GM19468 (cell line): ENCODE measurements around the gene DHX32.

Source experiments
- ATAC-seq: cut with Tn5 transposase; IDR thresholded peaks from one replicate; pipeline ENCODE4 v1.9.1; 2021; ENCODE audit warnings: mild to moderate bottlenecking, moderate library complexity, moderate number of reproducible peaks; ENCODE audit not compliant: unreplicated experiment; ENCODE audit errors: extremely low read depth

DHX32 gene

DNA sequence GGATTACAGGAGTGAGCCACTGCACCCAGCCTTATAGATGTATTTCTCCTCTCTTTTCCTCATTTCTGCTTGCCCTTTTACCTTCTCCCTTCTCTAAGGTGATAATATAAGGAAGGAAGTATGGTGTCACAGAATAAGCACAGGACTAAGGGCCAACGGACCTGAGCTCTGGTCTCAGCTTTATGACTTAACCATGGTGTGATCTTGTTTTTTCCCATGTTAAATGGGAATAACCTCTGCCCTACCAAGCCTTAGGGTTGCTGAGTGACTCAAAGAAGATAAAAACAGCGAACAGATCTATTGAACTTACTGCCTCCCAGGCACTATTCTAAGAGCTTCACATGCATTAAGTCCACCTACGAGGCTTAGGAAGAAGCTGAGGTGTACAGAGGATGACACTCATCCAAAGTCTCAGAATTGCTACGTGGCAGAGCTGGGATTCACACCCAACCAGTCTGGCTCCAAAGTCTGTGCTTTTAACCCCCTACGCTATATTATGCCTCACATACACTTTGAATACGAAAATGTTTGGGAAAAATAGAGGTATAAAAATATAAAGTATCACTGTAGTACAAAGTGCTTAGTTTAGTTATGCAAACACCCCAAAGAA is 63.6 kb downstream of the DHX32 start:
- ATAC-seq: no peak

DNA sequence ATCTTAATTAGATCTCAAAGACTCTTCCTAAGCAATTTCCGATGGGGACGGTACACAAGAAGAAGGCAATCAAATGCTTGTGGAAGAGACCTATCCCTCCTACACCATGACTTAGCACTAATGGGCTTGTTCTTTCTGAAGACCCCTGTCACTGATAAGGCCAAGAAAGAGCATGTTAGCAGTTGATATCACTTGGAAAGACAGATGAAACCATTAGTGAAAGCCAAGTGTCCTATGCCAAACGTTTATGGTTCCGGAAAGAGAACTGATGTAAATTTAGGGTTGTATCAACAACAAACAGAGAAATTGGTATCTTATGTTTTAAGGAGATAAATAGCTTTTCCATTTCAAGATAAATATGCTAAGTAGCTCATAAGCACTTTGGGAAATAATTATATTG is 64.5 kb downstream of the DHX32 start:
- no peak for ATAC-seq

DNA sequence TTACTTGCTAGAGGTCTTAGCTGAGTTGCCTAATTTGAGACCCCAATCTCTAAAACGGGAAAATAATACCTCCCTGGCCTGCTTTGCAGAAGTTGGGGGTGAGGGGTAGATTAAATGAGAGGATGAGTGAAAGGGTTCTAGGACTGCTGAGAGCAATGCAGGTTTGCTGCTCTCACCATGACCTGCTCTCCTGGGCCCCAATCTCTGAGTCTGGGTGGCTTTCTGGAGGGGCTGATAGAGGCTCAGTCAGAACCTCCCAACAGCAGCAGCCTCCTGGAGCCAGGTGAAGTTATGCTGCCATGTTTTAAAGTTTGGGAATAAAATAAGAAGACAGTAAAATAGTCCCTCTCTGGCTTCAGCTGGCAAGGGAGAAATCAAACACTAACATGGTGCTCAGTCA is 65.3 kb downstream of the DHX32 start:
- ATAC-seq: no peak

DNA sequence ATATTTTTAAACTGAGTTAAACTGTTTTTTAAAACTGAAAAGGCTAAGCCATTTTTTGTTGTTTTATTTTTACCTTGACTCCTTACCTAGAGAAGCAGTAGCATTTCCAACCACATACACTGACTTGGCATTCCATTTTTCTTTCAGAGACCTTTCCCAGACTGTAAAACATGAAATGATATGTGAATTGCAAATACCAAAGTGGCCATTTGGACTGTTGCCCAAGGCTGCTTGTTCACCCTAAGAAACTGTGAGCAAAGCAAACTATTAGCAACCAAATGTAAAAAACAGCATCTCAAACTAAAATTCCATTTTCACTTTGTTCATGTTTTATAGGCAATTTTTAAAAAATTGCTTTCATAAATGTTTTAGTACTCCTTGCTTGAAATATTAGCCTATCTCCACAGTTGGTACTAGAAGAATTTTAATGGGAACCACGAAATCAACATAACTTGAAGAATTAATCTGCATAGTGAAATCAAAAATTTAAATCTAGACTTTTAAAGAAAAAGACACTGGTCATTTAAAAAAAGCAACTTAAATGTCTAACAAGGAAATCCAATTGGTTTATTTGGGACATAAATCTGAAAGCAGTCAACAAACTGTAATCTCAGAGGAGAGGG is 68.9 kb downstream of the DHX32 start:
- ATAC-seq: no peak

DNA sequence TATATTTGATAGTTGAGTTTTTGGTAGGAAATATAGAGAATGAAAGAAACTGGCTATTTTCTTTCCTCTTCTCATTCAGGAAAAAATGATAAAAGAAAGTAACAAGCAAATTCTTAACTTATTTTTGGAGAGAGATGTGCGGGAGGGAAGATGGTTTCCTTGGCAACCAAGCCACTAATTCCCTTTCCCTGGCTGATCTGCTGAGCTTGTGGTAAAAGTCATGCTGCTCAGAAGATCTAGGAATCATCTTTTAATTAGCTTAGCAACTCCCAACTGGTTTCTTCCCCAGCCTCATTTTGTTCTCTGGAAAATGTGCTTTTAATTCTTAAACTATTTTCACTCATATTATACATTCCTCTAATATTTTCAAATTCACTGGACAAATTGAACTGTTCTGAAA is 69.8 kb downstream of the DHX32 start:
- ATAC-seq: no peak

DNA sequence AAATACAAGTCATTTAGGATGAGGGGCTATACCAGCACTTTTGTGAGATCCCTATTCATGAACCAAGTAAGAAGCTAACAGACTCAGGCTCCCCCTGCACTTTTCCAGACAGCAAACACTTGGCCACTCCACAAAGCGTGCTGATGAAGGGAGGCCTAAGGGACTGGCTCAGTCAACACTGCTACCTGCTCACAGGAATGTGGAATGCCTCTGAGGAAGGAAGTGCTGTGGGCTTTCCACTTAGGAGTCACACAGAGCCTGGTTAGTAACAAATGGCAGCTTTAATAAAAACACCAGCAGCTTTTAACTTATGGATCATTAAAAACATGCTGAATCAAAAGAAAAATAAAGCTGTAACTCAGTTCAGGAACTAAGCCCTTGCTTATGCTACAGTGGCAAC is 73.0 kb downstream of the DHX32 start:
- ATAC-seq: no peak

DNA sequence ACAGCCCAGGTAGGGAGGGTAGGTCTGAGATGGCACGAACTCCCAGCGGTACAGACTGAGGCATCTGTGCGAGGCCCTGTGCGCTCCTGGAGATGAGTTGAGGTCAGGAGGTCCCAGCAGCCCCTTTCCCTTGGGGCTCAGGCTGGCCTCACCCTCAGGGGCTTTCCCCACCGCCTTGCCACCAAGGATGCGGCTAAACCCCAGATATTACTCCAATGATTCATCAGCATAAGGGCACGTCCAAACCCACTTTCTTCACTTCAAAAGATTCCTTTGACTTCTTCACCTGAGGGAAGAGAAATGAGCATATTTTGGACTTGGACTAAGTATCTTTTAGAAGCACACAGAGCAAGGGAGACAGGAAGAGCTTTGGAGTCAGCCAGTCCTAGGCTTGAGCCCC is 78.4 kb downstream of the DHX32 start:
- no peak for ATAC-seq

DNA sequence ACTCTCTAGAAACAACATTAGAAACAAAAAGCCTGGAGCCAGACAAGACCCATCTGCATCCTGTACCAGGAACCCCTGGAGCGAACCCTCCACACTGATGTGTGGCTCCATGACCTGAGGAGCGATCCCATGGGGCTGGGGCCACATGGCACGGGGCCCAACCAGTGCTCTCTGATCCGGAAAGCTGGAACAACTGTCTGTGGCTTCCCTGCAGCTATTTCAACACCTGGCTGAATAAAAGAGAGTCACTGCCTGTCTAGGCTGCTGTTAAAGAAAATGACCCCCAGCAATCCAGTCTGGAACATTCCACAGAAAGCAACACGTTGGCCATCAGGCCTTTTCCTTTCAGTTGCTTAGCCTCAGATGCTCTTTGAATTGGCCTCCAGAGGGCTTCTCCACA is 79.0 kb downstream of the DHX32 start:
- no peak for ATAC-seq

DNA sequence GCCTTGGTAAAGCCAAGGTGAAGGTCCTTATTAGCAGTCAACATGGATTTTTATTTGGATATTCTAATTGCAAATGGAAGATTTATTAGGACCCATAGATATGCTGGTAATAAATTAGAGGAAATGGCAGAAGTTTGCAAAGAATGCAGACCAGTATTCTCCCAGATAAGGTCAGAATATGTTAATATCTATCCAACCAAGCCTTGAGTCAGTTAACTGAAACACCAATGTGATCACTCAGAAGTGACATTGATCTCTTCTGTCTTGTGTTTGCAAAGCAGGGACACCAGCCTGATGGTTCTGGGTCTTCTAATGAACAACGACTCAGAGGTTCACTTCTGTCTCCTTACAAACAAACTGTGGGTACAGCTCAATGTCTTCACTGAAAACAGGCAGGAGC is 79.5 kb downstream of the DHX32 start:
- ATAC-seq: no peak

DNA sequence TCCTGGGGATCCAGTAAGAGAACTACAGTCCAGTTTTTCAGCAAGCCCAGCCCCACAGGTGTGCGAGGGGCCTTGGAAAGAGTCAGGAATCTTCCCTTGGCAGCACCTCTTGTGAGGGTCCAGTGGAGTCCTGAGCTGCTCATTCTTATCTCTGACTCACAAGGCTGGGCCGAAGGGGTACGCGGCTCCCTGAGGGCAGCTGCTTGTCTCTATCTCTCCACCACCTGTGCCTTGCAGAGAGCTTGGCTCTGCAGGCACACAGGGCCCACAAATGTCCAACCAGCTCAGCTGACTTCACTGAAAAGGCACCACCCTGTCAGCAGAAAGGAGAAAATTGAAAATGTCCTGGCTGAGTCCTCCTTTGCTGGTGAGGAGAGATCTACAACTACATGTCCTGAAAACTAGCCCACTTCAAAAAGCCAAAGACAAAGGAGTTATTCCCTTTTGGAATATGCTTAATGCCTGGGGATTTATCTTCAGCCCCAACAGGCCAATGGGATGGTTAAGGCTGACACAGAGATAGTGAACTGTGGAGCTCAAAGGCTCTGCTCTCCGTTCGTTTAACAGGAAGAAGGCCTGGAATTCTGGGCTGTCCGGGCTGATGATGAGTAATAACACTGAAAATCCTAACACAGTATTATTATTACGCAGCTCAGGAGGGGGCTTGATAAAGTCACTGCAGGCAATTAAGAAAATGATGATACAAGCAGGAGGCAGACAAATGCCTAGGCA is 81.5 kb downstream of the DHX32 start:
- no peak for ATAC-seq

DNA sequence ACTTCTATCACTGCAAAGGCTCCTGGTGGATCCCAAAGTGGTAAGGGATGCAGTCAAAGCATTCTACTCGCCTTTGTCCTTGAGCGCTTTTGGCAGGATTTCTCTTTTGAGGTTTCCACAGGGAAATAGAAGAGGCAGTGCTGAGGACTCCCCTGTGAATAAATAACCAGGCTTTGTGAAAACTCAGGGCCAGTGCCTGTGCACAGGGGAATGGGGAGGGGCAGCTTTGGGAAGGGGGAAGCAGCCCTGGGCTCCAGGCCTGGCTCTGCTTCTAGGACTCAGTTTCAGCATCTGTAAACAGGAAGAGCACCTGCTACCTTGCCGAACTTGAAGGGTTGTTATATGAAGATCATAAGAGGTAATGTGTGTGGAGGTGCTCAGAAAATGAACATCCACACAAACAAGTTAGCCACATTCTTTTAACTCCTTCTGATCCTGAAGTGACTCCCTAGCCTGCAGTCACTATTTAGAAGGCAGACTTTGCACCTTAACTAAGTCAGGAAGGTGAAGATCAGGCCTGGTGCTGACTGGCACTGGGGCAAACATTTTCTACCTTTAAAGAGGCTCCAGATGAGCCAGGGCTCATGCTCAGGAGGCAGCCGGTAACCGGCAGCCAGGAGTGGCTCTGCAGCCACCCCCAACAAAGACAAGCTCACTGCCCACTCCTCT is 83.0 kb downstream of the DHX32 start:
- ATAC-seq: no peak

DNA sequence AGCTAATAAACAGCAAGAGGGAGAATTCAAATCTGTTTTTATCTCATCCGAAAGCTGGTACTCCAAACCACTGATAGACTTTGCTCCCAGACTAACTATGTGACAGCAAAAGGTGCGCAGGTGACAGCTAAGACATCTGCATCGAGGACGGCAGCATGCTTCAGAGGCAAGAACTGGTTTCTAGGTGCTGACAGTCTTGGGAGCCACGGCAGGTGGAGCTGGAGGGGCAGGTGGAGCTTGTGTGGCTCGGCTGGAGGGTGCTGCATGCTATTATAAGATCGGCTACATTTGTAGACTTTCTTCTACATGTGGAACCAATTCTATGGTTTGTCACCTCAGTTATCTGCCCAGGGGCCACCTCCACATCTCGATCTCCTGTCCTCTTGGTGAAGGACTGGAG is 83.7 kb downstream of the DHX32 start:
- no peak for ATAC-seq

DNA sequence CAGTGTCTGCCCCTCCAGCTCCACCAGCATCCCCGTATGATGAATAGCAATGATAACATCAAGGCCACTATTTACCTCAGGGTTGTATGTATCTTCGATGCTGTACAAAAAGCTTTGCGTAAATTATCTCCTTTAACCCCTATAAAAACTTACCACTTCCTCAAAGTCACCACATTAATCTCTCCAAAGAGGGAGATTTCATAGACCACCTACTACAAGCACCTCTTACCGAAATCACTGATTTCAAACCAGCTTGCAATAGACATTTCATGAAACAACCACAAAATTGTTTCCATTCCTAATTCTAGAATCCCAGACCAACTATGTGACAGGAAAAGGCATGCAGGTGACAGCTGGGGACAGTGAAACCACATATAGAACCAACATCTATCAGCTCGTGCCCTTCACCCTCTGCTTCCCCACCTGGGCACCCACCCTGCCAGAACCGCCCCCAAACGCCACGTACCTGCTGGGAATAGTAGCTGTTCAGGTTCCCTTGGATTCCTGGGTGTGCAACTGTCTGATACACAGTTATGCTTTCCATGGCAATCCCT is 85.4 kb downstream of the DHX32 start:
- no peak for ATAC-seq

DNA sequence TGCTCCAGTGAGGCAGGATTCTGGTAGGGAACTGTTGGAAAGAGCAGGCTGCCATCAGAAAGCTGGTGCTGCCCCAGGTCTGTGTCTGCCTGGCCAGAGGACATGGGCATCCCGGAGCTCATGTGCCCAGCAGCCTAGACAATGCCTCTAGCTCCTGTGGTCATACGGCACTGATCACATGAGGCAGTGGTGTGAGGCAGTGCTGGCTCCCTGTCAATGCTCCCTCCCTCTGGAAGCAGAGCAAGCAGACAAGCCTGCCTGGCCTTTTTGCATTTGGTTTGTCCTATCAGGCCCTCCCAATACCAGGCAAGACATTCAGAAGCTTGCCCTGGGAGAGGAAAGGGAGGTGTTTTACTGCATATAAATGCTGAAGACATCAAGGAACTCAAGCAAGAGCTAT is 86.0 kb downstream of the DHX32 start:
- no peak for ATAC-seq

DNA sequence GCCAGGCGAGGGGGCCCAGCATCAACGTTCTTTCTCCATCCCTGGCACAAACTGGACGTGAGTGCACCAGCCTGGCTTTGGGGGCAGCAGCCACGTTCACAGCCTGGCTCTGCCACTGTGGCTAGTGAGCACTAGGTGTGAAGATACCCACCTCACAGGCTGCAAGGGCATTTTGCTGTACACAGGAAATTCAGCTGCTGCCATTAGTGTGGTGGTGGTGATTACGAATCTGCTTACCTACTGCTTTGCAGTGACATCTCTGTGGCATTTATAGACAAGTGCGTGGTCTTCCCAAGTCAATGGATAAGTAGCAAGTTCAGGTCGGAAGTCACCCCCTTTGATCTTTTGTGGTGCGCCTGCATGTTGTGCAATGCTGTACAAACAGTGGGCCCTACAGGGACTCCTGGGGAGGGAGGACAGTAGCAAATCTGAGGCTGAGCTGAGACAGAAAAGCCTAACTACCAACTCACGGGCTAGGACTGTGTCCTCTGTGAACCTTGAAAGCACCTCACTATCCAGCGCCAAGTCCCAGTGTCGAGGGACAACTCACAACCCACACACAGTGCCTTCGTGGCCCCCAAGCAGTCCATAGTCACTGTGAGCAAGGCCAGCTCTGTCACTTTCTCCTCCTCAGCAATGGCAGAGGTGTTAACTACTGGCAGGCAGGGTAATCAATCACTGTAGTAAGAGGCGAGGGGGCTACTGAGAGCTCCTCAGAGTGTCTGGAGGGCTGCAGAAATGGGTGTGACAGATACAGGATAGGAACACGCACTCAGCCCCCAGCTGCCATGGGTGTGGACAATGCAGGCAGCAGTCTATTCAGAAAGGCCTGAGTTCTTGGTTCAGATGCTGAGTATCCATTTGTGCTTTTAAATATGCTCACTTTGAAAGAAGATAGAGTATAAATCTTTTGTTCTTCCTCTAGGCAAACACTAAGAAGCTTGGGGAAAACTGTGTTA is 88.5 kb downstream of the DHX32 start:
- ATAC-seq: no peak

DNA sequence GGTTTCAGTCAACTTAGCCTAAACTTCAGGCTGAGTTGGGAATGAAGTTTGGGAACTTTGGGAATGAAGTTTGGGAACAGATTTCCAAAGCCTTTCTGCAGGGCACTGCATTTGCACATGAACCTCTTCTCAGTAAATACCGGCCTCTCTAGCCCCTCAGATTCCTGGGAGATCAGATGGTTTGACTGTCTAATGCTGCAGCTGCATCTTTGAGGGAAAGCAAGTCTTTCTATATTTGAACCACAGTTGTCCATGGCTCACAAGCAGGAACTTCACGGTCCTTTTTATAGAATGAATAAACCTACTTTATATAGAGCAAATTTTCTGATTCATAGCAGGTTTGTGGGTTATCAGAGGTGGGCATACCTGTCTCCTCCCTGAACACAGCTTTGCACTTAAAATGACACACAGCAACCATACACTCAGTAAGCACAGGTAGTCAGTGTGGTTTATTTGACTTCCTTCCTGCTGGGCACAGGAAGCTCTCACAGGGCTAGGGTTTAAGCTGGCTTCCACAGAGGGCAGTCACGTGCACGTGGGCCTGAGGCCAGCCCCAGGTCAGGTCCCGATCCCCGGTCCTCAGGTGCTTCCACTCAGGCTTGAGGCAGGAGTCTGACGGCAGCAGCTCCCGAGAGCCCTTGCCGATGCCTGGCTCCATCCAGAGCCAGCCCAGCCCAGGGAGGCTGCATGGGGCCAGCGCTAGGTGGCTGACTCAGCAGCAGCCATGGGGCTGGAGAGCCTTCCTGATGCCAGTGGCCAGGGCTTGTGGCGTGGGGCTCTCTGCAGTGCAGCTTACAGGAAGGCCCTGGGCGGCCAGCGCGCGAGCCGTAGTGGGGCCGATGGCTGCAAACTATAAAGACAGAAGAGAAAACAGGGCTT is 92.7 kb downstream of the DHX32 start:
- ATAC-seq: no peak
